DMS53 (cell line): Measurements from ENCODE around the gene ADGRF1.
"Not testable (repeated sequence)": the region's sequence is repeated elsewhere in the genome, so short reads cannot be mapped to it uniquely, and the experiment has no call there.

Source experiments
- DNase-seq: peaks from one replicate; lab custom pipeline; 2025; lab: John Stamatoyannopoulos, UW

Gene ADGRF1

GRCh38 chr6:47042275-47042791 lies at the start of gene ADGRF1:
TSS of gene ADGRF1 (minus strand) at chr6:47042332. CDS start at chr6:47029061, 13,271 bp downstream.
- DNase-seq, result peak; percentile 22

- DNase-seq, result no peak
Observed at GRCh38 chr6:47090881-47091280, 48.7 kb upstream of the ADGRF1 start.

DNA sequence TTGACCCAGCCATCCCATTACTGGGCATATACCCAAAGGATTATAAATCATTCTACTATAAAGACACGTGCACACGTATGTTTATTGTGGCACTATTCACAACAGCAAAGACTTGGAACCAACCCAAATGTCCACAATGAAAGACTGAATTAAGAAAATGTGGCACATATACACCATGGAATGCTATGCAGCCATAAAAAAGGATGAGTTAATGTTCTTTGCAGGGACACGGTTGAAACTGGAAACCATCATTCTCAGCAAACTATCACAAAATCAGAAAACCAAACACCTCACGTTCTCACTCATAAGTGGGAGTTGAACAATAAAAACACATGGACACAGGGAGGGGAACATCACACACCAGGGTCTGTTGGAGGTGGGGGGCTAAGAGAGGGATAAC lies 47.3 kb upstream of the ADGRF1 start:
- DNase-seq, result not testable (repeated sequence)

DNA sequence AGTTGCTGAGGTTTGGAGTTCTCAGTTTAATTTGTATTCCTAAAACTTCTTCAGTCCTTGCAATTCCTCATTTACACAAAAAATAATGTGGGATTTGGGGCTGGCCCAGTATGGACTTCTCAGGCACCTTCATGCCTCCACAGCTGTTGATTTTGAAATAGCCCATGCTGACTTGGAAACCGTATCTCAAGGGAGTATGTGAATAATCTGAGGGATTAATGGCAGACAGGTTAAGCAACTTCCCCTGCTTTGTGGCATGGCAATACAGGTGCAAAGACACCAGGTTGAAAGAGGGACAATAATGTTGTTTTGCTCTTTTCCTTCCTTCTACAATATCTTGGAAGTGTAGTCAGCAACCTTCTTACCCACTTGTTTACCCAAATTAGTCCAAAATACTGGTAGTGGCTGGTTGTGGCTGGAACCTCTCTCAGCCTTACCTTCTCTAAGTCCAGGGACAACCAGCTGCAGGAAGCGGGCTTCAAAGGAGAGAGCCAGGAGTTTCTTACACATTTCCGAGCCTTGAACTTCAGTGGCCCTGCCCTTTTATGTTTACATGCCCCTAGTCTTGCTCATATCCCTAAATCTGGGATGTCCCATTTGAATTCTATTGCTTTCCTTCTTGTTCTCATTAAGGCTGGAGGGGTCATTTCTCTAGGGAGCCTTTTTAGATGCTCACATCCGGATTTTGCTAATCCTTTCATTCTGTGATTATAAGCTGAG lies 44.1 kb upstream of the ADGRF1 start:
- DNase-seq, result no peak

- no peak for DNase-seq
Observed at GRCh38 chr6:47084610-47085009, 42.5 kb upstream of the ADGRF1 start.

DNA sequence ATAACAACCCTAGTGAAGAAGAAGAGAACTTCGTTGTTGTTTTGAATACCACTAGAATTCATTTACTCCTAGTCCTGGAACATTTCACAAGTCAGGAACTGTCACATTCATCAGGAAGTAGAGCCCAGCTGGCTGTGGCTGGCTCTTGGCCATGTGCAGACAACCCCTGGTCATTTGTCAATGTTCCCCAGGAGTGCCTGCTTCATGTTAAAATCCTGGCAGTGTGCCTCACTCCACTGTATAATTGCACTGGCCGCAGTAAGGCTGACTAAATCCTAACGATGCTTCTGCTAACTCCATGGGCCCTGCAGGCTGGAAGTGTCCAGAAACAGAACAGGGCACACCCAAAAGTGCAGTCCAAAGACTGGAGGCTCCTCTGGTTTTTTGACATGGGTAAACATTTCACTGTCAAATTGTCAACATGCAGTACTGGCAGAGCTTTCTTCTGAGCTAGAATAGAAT lies 41.5 kb upstream of the ADGRF1 start:
- peak; percentile 68 for DNase-seq

GRCh38 chr6:47080083-47080596 lies 38.0 kb upstream of the ADGRF1 start:
- no peak for DNase-seq

GRCh38 chr6:47079638-47080037 lies 37.5 kb upstream of the ADGRF1 start:
- DNase-seq, result peak; percentile 35

DNA sequence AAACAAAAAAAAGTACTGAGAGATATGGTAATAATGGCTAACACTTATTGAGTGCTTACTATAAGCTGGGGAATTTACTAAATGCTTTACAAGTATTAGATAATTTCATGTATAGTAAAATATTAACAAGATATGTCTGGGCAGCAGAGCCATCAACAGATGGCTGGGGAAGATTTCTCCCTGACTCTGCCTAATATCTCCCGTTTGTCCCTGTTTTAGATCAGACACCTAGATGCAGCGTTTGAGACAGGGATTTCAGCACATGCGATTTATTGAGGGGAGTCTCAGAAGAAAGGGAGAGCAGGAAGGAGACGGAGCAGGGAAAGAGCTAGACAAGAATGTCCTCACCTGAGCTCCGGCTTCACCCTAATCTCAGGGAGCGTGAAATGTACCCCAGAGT lies 36.9 kb upstream of the ADGRF1 start:
- no peak for DNase-seq

DNA sequence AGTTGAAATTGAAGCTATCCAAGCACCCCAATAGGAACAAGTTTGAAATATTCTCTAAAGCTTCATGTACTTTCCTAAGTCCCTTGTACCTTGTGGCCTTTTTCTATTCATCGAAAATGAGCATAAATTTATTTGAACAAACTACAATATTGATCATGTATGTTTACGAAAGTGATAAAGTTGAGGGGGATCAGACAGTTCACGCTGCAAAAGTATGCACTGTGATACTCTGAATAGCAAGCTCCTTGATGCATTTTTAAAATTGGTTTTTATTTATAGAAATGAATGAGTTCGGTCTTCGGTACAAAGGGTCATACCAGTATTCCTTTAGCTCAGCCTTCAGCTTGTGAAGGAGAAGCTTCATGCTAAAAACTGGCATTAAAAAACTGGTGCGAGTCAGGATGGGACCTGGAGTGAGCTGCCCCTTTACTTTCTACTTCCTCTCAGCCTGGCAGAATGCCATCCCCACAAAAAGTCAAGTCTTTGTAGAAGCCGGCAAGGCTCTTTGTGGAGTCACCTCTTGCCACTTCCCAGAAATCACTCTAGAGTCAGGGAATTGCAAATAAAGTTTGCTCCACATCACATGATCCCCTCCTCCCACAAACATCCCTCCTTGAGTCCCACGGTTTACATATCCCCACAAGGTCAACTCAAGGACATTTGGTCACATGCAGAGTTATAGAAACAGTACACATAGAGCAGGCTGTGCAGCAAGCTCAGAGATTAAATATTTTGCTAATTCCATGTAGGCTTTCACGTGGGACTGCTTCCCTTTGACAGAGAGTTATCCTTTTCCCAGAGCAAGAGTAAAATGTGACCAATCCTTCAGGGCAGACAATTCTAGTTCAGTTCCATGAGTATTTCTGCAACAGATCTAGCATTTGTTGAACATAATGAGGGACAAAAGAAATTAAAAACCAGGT lies 34.6 kb upstream of the ADGRF1 start:
- no peak for DNase-seq

DNA sequence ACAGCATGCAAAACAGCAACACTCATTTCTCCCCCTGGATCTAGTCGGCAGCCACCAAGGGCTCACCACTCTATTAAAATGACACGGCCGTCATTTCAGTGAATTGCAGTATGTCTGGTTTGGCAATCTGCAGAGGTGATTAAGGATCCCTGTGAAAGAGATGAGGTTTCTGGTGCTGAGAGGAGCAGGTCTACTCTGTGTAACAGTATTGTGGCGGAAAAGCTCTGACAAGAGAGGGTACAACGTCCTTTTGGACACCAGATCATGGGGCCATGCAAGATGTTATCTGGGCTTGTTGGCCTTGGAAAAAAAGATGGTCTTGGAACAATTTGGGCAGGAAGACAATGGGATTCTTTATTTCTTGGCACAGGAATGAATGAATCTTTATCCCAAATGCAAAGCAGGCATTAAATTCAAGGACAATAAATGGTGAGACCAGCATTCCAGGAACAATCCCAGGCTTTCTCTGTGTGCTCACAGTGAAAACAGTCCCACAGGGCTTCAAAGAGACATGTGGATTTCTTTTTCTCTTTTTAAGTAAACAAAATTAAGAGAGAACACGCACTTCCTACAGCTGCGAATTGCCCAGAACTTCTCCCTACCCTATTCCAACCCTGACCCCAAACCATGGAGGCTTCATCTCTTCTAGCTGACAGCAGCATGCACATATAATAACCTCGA lies 33.7 kb upstream of the ADGRF1 start:
- no peak for DNase-seq

GRCh38 chr6:47075168-47075567 lies 33.0 kb upstream of the ADGRF1 start:
- no peak for DNase-seq

DNA sequence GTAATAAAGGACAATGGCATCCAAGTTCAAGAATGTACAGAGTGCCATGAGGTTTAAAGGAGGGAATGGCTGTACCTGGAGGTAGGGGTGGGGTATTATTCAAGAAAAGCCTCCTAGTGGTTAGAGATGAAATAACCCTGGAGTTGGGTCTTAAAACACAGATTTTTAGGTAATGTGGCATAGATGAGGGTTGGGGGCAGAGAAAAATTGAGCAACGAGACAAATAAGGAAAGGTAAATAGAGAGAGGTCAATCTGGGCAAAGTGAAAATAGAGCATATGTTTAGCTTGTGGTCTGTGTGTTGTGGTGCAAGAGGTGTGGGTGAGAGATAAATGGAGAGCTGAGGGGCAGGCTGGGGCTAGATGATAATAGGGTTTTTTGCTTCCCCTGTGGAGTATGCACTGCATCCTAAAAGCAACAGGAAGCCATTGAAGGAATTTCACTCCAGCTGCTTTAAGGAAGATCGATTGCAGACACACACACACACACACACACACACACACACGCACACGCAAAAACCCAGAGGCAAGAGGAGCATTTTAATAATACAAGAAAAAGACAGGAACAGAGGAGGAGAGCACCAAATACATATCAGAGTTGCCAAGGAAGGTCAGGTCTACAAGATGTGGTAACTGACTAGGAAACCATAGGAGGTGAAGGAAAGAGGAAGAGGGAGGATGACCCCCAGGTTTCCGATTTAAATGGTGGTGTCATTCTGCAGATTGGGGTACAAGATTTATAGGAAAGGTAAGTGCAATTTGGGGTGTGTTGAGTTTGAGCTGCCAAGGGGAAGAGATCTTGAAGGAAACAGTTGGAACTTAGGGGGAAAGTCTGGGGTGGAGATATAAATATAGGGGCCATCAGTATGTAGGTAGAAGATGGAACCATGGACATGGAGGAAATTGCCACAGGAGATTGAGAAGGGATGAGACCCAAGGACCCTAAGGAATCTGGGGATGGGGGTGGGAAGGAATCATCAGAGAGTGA lies 31.3 kb upstream of the ADGRF1 start:
- DNase-seq, result peak; percentile 42

DNA sequence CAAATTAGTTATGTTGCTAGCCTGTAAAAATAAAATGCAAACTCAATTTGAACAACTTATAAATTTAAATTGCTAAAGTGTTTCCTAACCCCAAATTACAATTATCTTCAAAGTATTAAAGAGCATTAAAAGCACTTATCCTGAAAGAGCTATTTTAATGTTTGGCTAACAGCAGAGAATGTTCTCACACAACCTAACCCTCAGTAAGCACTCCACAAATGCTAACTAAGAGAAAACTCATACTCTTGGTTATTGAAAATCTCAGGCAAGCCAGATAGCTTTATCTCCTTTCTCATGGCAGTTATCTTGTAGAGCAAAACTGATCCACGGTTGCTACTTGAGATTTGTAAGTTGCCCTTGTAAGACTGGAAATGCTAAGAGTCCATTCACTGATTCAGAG lies 30.5 kb upstream of the ADGRF1 start:
- no peak for DNase-seq

- DNase-seq, result no peak
Observed at GRCh38 chr6:47071681-47072080, 29.5 kb upstream of the ADGRF1 start.

DNA sequence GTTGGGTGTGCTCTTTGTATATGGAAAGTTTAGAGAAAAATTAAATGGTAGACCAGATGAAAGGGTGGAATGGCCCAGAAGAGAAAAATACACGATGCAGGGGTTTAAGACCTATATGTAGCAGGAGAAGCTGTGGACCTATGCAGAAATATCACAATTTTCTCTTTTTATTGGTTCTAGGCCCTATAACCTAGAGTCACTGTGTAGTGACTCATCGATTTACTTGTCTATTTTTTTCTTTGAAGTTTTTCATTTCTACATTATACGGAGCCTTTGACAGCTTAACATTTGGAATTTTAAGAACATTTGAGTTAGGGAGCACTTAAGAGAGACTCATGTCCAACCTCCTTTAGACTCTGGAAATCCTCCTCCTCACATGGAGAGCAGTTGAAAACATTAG lies 28.3 kb upstream of the ADGRF1 start:
- no peak for DNase-seq

- no peak for DNase-seq
Observed at GRCh38 chr6:47069156-47069555, 27.0 kb upstream of the ADGRF1 start.

- DNase-seq, result no peak
Observed at GRCh38 chr6:47066418-47066817, 24.3 kb upstream of the ADGRF1 start.

DNA sequence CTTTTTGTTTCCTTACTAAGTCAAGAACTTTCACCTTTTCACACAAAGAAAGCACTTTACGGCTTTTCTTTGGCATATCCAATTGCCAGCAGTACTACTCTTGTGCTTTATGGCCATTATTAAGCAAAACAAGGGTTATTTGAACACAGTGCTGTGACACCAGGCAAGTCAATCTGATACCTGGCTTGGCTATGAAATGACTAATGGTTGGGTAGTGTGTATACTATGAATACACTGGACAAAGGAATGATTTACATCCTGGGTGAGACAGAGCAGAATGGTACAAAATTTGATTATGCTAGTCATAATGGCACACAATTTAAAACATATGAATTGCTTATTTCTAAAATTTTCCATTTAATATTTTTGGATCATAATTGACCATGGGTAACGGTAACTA lies 22.1 kb upstream of the ADGRF1 start:
- DNase-seq, result no peak

- no peak for DNase-seq
Observed at GRCh38 chr6:47062346-47062745, 20.2 kb upstream of the ADGRF1 start.
